ENCODE results near the gene KCNK13.

Gene KCNK13

DNA sequence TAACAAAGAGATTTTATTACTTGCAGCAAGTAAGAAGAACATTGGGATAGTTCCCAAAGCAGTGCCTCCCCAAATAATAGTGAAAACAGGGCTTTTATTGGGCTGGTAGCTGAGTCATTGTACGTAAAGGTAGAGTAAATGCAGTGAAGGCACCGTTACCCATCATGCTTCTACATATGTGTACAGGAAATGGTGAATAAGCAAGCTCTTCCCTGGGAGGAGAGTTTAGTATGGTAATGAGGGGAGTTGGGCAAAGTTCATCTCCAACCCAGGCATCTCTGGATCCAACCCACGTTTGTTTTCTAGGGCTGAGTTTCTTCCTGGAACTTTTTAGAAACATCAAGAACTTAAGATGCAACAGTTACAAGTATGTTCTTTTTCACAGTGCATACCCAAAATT lies 56.2 kb downstream of the KCNK13 start:
- Histone ChIP-seq H3K4me1 (ENCODE audit: control extremely low read depth in 1 of 4, control insufficient read depth in 4 of 4, insufficient read depth in 4 of 4, low read length in 3 of 4) (no peaks in the 10 kb centered on the region), H3K36me3 (ENCODE audit: control insufficient read depth in 4 of 4, insufficient read depth in 4 of 4, low read length in 3 of 4) (no peaks in the 10 kb centered on the region), H3K4me3 (ENCODE audit: control insufficient read depth in 1 of 7, extremely low read depth in 1 of 7, insufficient read depth in 4 of 7, low read depth in 2 of 7, low read length in 6 of 7) (no peak overlapping the region), H3K27me3 (replicated peaks in 2 of 5; ENCODE audit: control insufficient read depth in 4 of 5, insufficient read depth in 5 of 5, low read length in 4 of 5) (peaks cover 0 to 10% (median 7%) of the 10 kb centered on the region in 5 experiments), H3K27ac (ENCODE audit: insufficient read depth in 1 of 2, low read depth in 1 of 2, low read length in 2 of 2, poor library complexity in 1 of 2, severe bottlenecking in 2 of 2) (no peak overlapping the region), H3K9me3 (ENCODE audit: control extremely low read depth in 1 of 5, control insufficient read depth in 4 of 5, insufficient read depth in 2 of 5, low read depth in 1 of 5, low read length in 4 of 5) (no peaks in the 10 kb centered on the region)
- CTCF ChIA-PET = no interaction called here
- 80% methylated on average over 1 of the region's 3 CpGs for whole genome bisulfite sequencing (ENCODE audit: insufficient coverage)
- POLR2A ChIA-PET = no interaction called here
- no peak for DNase-seq

- no peak for DNase-seq
- ChIA-PET POLR2A (no interaction called here), CTCF (no interaction called here)
- Histone ChIP-seq H3K9me3 (ENCODE audit: control extremely low read depth in 1 of 5, control insufficient read depth in 4 of 5, insufficient read depth in 2 of 5, low read depth in 1 of 5, low read length in 4 of 5) (no peaks in the 10 kb centered on the region), H3K27ac (ENCODE audit: insufficient read depth in 1 of 2, low read depth in 1 of 2, low read length in 2 of 2, poor library complexity in 1 of 2, severe bottlenecking in 2 of 2) (no peak overlapping the region), H3K4me1 (ENCODE audit: control extremely low read depth in 1 of 4, control insufficient read depth in 4 of 4, insufficient read depth in 4 of 4, low read length in 3 of 4) (no peaks in the 10 kb centered on the region), H3K4me3 (ENCODE audit: control insufficient read depth in 1 of 7, extremely low read depth in 1 of 7, insufficient read depth in 4 of 7, low read depth in 2 of 7, low read length in 6 of 7) (no peak overlapping the region), H3K27me3 (replicated peaks in 2 of 5; ENCODE audit: control insufficient read depth in 4 of 5, insufficient read depth in 5 of 5, low read length in 4 of 5) (peaks cover 0 to 7% (median 0%) of the 10 kb centered on the region in 5 experiments), H3K36me3 (ENCODE audit: control insufficient read depth in 4 of 4, insufficient read depth in 4 of 4, low read length in 3 of 4) (no peaks in the 10 kb centered on the region)
- WGBS (ENCODE audit: insufficient coverage) = 97% methylated on average over 6 of the region's 15 CpGs
Observed at GRCh38 chr14:90126260-90126659, 64.5 kb downstream of the KCNK13 start.

GRCh38 chr14:90132821-90133570 lies 71.2 kb downstream of the KCNK13 start:
- DNase-seq = no peak
- POLR2A ChIA-PET = no interaction called here
- WGBS (ENCODE audit: insufficient coverage) = 96% methylated on average over 8 of the region's 10 CpGs

DNA sequence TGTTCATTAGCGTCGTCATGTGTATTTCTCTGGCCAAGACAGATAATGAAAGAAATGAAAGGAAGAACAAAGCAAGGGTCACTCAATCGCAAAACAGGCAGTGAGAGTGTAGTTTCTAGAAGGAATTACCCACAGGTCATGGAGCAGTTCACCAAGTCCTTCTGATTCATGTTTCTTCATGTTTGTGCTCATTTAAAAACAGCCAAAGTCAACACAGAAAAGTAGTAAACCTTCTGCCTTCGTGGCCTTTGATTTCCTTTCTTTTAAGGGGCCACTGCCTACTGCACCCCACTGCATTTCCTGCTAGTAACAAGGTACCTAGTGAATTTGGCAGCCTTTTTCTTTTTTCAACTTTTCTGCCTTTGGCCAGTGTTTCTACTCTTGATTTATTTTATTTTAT lies 75.1 kb downstream of the KCNK13 start:
- ChIA-PET POLR2A (no interaction called here), CTCF (no interaction called here)
- Histone ChIP-seq H3K27me3 (replicated peaks in 2 of 5; ENCODE audit: control insufficient read depth in 4 of 5, insufficient read depth in 5 of 5, low read length in 4 of 5) (peaks cover 0 to 2% (median 0%) of the 10 kb centered on the region in 5 experiments), H3K27ac (ENCODE audit: insufficient read depth in 1 of 2, low read depth in 1 of 2, low read length in 2 of 2, poor library complexity in 1 of 2, severe bottlenecking in 2 of 2) (no peak overlapping the region), H3K36me3 (ENCODE audit: control insufficient read depth in 4 of 4, insufficient read depth in 4 of 4, low read length in 3 of 4) (no peaks in the 10 kb centered on the region), H3K9me3 (ENCODE audit: control extremely low read depth in 1 of 5, control insufficient read depth in 4 of 5, insufficient read depth in 2 of 5, low read depth in 1 of 5, low read length in 4 of 5) (peaks cover 0 to under 1% (median 0%) of the 10 kb centered on the region in 5 experiments), H3K4me3 (ENCODE audit: control insufficient read depth in 1 of 7, extremely low read depth in 1 of 7, insufficient read depth in 4 of 7, low read depth in 2 of 7, low read length in 6 of 7) (no peak overlapping the region), H3K4me1 (ENCODE audit: control extremely low read depth in 1 of 4, control insufficient read depth in 4 of 4, insufficient read depth in 4 of 4, low read length in 3 of 4) (no peaks in the 10 kb centered on the region)
- DNase-seq = no peak
- 81% methylated on average over 4 of the region's 4 CpGs for WGBS (ENCODE audit: insufficient coverage)

More at GRCh38 chr14:90132821-90133570, 71.2 kb downstream of the KCNK13 start:
- Histone ChIP-seq H3K9me3 (ENCODE audit: control extremely low read depth in 1 of 5, control insufficient read depth in 4 of 5, insufficient read depth in 2 of 5, low read depth in 1 of 5, low read length in 4 of 5) (no peaks in the 10 kb centered on the region), H3K27me3 (replicated peaks in 2 of 5; ENCODE audit: control insufficient read depth in 4 of 5, insufficient read depth in 5 of 5, low read length in 4 of 5) (peaks cover 0 to 3% (median 0%) of the 10 kb centered on the region in 5 experiments), H3K4me1 (ENCODE audit: control extremely low read depth in 1 of 4, control insufficient read depth in 4 of 4, insufficient read depth in 4 of 4, low read length in 3 of 4) (no peaks in the 10 kb centered on the region), H3K27ac (ENCODE audit: insufficient read depth in 1 of 2, low read depth in 1 of 2, low read length in 2 of 2, poor library complexity in 1 of 2, severe bottlenecking in 2 of 2) (no peak overlapping the region), H3K4me3 (ENCODE audit: control insufficient read depth in 1 of 7, extremely low read depth in 1 of 7, insufficient read depth in 4 of 7, low read depth in 2 of 7, low read length in 6 of 7) (no peak overlapping the region), H3K36me3 (ENCODE audit: control insufficient read depth in 4 of 4, insufficient read depth in 4 of 4, low read length in 3 of 4) (no peaks in the 10 kb centered on the region)
- CTCF ChIA-PET = no interaction called here

- no peaks in the 10 kb centered on the region for H3K36me3 ChIP-seq (ENCODE audit: control insufficient read depth in 4 of 4, insufficient read depth in 4 of 4, low read length in 3 of 4)
- 90% methylated on average over 3 of the region's 4 CpGs for WGBS (ENCODE audit: insufficient coverage)
- H3K4me1 ChIP-seq (ENCODE audit: control extremely low read depth in 1 of 4, control insufficient read depth in 4 of 4, insufficient read depth in 4 of 4, low read length in 3 of 4) = no peaks in the 10 kb centered on the region
- no peak for DNase-seq
- H3K4me3 ChIP-seq (ENCODE audit: control insufficient read depth in 1 of 7, extremely low read depth in 1 of 7, insufficient read depth in 4 of 7, low read depth in 2 of 7, low read length in 6 of 7) = no peak overlapping the region
- no peak overlapping the region for H3K27ac ChIP-seq (ENCODE audit: insufficient read depth in 1 of 2, low read depth in 1 of 2, low read length in 2 of 2, poor library complexity in 1 of 2, severe bottlenecking in 2 of 2)
- POLR2A ChIA-PET = no interaction called here
- CTCF ChIA-PET = no interaction called here
- peaks cover 0 to 2% (median 0%) of the 10 kb centered on the region in 5 experiments for H3K27me3 ChIP-seq (replicated peaks in 2 of 5; ENCODE audit: control insufficient read depth in 4 of 5, insufficient read depth in 5 of 5, low read length in 4 of 5)
- H3K9me3 ChIP-seq (ENCODE audit: control extremely low read depth in 1 of 5, control insufficient read depth in 4 of 5, insufficient read depth in 2 of 5, low read depth in 1 of 5, low read length in 4 of 5) = peaks cover 0 to 1% (median 0%) of the 10 kb centered on the region in 5 experiments
Observed at GRCh38 chr14:90137807-90138206, 76.0 kb downstream of the KCNK13 start.

DNA sequence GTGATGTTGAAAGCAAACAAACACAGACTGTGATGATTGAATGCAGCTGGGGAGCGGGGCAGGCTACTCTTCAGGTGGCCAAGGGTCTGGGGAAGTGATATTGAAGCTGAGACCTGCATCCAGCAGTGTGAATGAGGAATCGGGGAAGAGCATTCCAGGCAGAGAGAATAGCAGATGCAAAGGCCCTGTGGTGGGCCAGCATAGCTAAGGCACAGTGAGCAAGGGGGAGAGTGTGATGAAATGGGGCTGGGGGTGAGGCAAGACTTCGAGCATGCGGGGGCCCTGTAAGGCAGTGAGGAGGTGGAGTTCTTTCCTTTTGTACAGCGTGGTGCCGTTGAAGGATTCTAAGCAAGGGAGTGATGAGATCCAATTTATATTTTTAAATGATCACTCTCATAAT lies 77.4 kb downstream of the KCNK13 start:
- 96% methylated on average over 3 of the region's 6 CpGs for WGBS (ENCODE audit: insufficient coverage)
- Histone ChIP-seq H3K36me3 (ENCODE audit: control insufficient read depth in 4 of 4, insufficient read depth in 4 of 4, low read length in 3 of 4) (no peaks in the 10 kb centered on the region), H3K9me3 (ENCODE audit: control extremely low read depth in 1 of 5, control insufficient read depth in 4 of 5, insufficient read depth in 2 of 5, low read depth in 1 of 5, low read length in 4 of 5) (peaks cover 0 to 1% (median 0%) of the 10 kb centered on the region in 5 experiments), H3K27me3 (replicated peaks in 2 of 5; ENCODE audit: control insufficient read depth in 4 of 5, insufficient read depth in 5 of 5, low read length in 4 of 5) (peaks cover 0 to 7% (median 2%) of the 10 kb centered on the region in 5 experiments), H3K4me3 (ENCODE audit: control insufficient read depth in 1 of 7, extremely low read depth in 1 of 7, insufficient read depth in 4 of 7, low read depth in 2 of 7, low read length in 6 of 7) (no peak overlapping the region), H3K27ac (ENCODE audit: insufficient read depth in 1 of 2, low read depth in 1 of 2, low read length in 2 of 2, poor library complexity in 1 of 2, severe bottlenecking in 2 of 2) (no peak overlapping the region), H3K4me1 (ENCODE audit: control extremely low read depth in 1 of 4, control insufficient read depth in 4 of 4, insufficient read depth in 4 of 4, low read length in 3 of 4) (no peaks in the 10 kb centered on the region)
- CTCF ChIA-PET = no interaction called here
- no peak for DNase-seq
- POLR2A ChIA-PET = no interaction called here

GRCh38 chr14:90140298-90140955 lies 78.6 kb downstream of the KCNK13 start:
- 74% methylated on average over 7 of the region's 12 CpGs for WGBS (ENCODE audit: insufficient coverage)

More at GRCh38 chr14:90140298-90140955, 78.6 kb downstream of the KCNK13 start:
- no peaks in the 10 kb centered on the region for H3K4me1 ChIP-seq (ENCODE audit: control extremely low read depth in 1 of 4, control insufficient read depth in 4 of 4, insufficient read depth in 4 of 4, low read length in 3 of 4)
- H3K27ac ChIP-seq (ENCODE audit: insufficient read depth in 1 of 2, low read depth in 1 of 2, low read length in 2 of 2, poor library complexity in 1 of 2, severe bottlenecking in 2 of 2) = no peak overlapping the region
- ChIA-PET POLR2A (no interaction called here), CTCF (no interaction called here)
- DNase-seq = no peak
- peaks cover 0 to 1% (median 0%) of the 10 kb centered on the region in 5 experiments for H3K9me3 ChIP-seq (ENCODE audit: control extremely low read depth in 1 of 5, control insufficient read depth in 4 of 5, insufficient read depth in 2 of 5, low read depth in 1 of 5, low read length in 4 of 5)
- peaks cover 0 to 7% (median 2%) of the 10 kb centered on the region in 5 experiments for H3K27me3 ChIP-seq (replicated peaks in 2 of 5; ENCODE audit: control insufficient read depth in 4 of 5, insufficient read depth in 5 of 5, low read length in 4 of 5)
- H3K36me3 ChIP-seq (ENCODE audit: control insufficient read depth in 4 of 4, insufficient read depth in 4 of 4, low read length in 3 of 4) = no peaks in the 10 kb centered on the region
- no peak overlapping the region for H3K4me3 ChIP-seq (ENCODE audit: control insufficient read depth in 1 of 7, extremely low read depth in 1 of 7, insufficient read depth in 4 of 7, low read depth in 2 of 7, low read length in 6 of 7)

Data from common myeloid progenitor, CD34-positive (primary cell).